HepG2 (cell line): ENCODE results near the gene MLN. TPM values are rescaled to one million over a fixed set of nuclear protein-coding genes. Genes with fewer than 3 reads are reported as not detected.

Experiments
- ATAC-seq: fragments of 200-7000 bp; cut with Tn5 transposase; 3 replicates; pipeline ENCODE4 v1.9.1; 2020; ENCODE audit warnings: mild to moderate bottlenecking, moderate library complexity
- BruUV-seq: library from RNA; stranded (reverse); fragments of 400-500 nt; replicated peaks from 2 replicates; lab custom pipeline; 2021; lab: Mats Ljungman, UMichigan
- CTCF ChIA-PET: fragments of 300-600 bp; formaldehyde crosslinking; extraction: SDS; loops from one replicate; lab custom pipeline; 2021; ENCODE audit warnings: low total read pairs, inconsistent platforms, low intra/inter-chr PET ratio; lab: Yijun Ruan, JAX
- POLR2A ChIA-PET: fragments of 350-600 bp; sonication (Branson Sonifier 250); formaldehyde crosslinking; loops from one replicate; lab custom pipeline; 2020; ENCODE audit warnings: antibody characterized with exemption, inconsistent platforms; lab: Yijun Ruan, JAX
- DNase-seq: peaks from one replicate; pipeline ENCODE4 v3.0.0-alpha.2; 2015; ENCODE audit warnings: low spot score
- FAIRE-seq: peaks from 3 replicates; lab custom pipeline; 2011; peaks lifted over from hg19 to GRCh38; lab: Jason Lieb, UNC
- H2AFZ ChIP-seq: one replicate; pipeline ENCODE4 v1.6.1; 2011; ENCODE audit warnings: low read length, inconsistent platforms
- H3K27ac ChIP-seq: fragments of 300-600 bp; 3 replicates; pipeline ENCODE4 v1.8.0; 2011; ENCODE audit warnings: mixed run types, mild to moderate bottlenecking, mixed read lengths, low read length, inconsistent platforms; ENCODE audit not compliant: insufficient read depth; ENCODE audit errors: extremely low read length
- H3K27me3 ChIP-seq, 2 experiments: fragments of 200-600 bp in 1 of 2; 2 replicates in 1 of 2; 3 replicates in 1 of 2; pipeline versions ENCODE4 v1.6.0 to v1.8.0; 2011; ENCODE audit warnings: low read length in 2 of 2, mild to moderate bottlenecking in 2 of 2, moderate library complexity in 2 of 2, inconsistent platforms in 1 of 2; ENCODE audit not compliant: insufficient read depth in 2 of 2, control insufficient read depth in 1 of 2
- H3K36me3 ChIP-seq, 2 experiments: fragments of 200-600 bp in 1 of 2; replicated peaks in 1 of 2; 2 replicates in 1 of 2; 3 replicates in 1 of 2; pipeline versions ENCODE4 v1.5.1 to v1.8.0; 2011; ENCODE audit warnings: low read length in 2 of 2, inconsistent platforms in 1 of 2; ENCODE audit not compliant: insufficient read depth in 2 of 2, control insufficient read depth in 1 of 2
- H3K4me1 ChIP-seq: 2 replicates; pipeline ENCODE4 v1.5.1; 2012; ENCODE audit warnings: low read length, inconsistent platforms; ENCODE audit not compliant: insufficient read depth
- H3K4me2 ChIP-seq: 2 replicates; pipeline ENCODE4 v1.6.0; 2011; ENCODE audit warnings: low read depth, low read length, inconsistent platforms
- H3K4me3 ChIP-seq, 3 experiments: fragments of 200-600 bp in 1 of 3; sonication (generic), shearing (Covaris generic) in 1 of 3; replicated peaks in 1 of 3; 2 replicates each; pipeline ENCODE4 v1.5.1; 2011 to 2016; ENCODE audit warnings: low read length in 3 of 3, inconsistent platforms in 2 of 3, low read depth in 2 of 3, mild to moderate bottlenecking in 2 of 3, control low read depth in 1 of 3, mixed read lengths in 1 of 3; ENCODE audit not compliant: insufficient read depth in 1 of 3
- H3K79me2 ChIP-seq: one replicate; pipeline ENCODE4 v1.6.1; 2011; ENCODE audit warnings: low read length, inconsistent platforms; ENCODE audit not compliant: insufficient read depth
- H3K9ac ChIP-seq: 2 replicates; pipeline ENCODE4 v1.6.0; 2011; ENCODE audit warnings: mild to moderate bottlenecking, low read depth, low read length, inconsistent platforms; ENCODE audit not compliant: insufficient read depth
- H3K9me3 ChIP-seq: 2 replicates; pipeline ENCODE4 v1.5.1; 2012; ENCODE audit warnings: mild to moderate bottlenecking, low read length
- H4K20me1 ChIP-seq: 2 replicates; pipeline ENCODE4 v1.6.0; 2011; ENCODE audit warnings: inconsistent platforms, mild to moderate bottlenecking, low read length, moderate library complexity; ENCODE audit not compliant: insufficient read depth
- CBX1 ChIP-seq: IDR thresholded peaks from one replicate; pipeline ENCODE4 v1.6.1; 2016; ENCODE audit warnings: antibody characterized with exemption, low read depth
- EEA1 ChIP-seq: sonication (generic); formaldehyde crosslinking; IDR thresholded peaks from 2 replicates; pipeline ENCODE4 v1.5.1; 2020; ENCODE audit warnings: mild to moderate bottlenecking, missing genetic modification reagents, borderline replicate concordance
- TCF7 ChIP-seq: sonication (generic); IDR thresholded peaks from 2 replicates; pipeline ENCODE4 v1.6.1; 2016; ENCODE audit warnings: antibody characterized with exemption, low read depth
- THAP11 ChIP-seq: IDR thresholded peaks from 2 replicates; pipeline ENCODE4 v1.6.1; 2016; ENCODE audit warnings: missing biosample characterization, missing genetic modification reagents
- TP53 ChIP-seq: sonication (generic); formaldehyde crosslinking; conservative IDR thresholded peaks from 2 replicates; pipeline ENCODE4 v1.4.0; 2020; ENCODE audit warnings: missing genetic modification reagents
- WIZ ChIP-seq: sonication (generic); formaldehyde crosslinking; IDR thresholded peaks from 2 replicates; pipeline ENCODE4 v1.5.1; 2020; ENCODE audit warnings: mild to moderate bottlenecking, missing genetic modification reagents
- ZNF607 ChIP-seq: sonication (generic); formaldehyde crosslinking; IDR thresholded peaks from 2 replicates; pipeline ENCODE4 v1.5.1; 2020; ENCODE audit warnings: missing genetic modification reagents, mild to moderate bottlenecking, borderline replicate concordance
- ZNF652 ChIP-seq: IDR thresholded peaks from 2 replicates; pipeline ENCODE4 v1.6.1; 2016; ENCODE audit warnings: low read depth, borderline replicate concordance
- ZNF878 ChIP-seq: sonication (generic); formaldehyde crosslinking; IDR thresholded peaks from 2 replicates; pipeline ENCODE4 v1.8.1; 2023; ENCODE audit warnings: mild to moderate bottlenecking, missing genetic modification reagents, moderate library complexity
- ZNF891 ChIP-seq: sonication (generic); formaldehyde crosslinking; IDR thresholded peaks from 2 replicates; pipeline ENCODE4 v1.5.0; 2020; ENCODE audit warnings: mild to moderate bottlenecking, missing genetic modification reagents
- WGBS: methylation state at CpG from one replicate; pipeline ENCODE4 v1.1.6; 2017; ENCODE audit warnings: low lambda C conversion rate; 5-methylcytosine and 5-hydroxymethylcytosine counted together
- in situ Hi-C: cut with HindIII; loops from 2 replicates; pipeline ENCODE4 v1.10.0; 2017; ENCODE audit warnings: low pct_unique_long_range_greater_than_20kb; ENCODE audit not compliant: extremely low pct_ligation_motif_present
- intact Hi-C: fragments of 100-400 bp; cut with micrococcal nuclease; formaldehyde crosslinking; loops from one replicate; pipeline ENCODE4 v1.10.0; 2022; ENCODE audit not compliant: unreplicated experiment
- polyA plus RNA-seq, 8 experiments: library from polyadenylated mRNA; depleted of rRNA in 3 of 8; stranded (reverse) in 7 of 8; unstranded in 1 of 8; fragments of >200 nt; fragmentation: Illumina TruSeq in 4 of 8; extraction: Trizol in 4 of 8; gene quantifications; 2 replicates each; pipeline versions ENCODE4 v1.2.1 to v1.2.3, GENCODE V29; 2011 to 2016; ENCODE audit warnings: low read depth in 4 of 8, missing spikeins in 1 of 8, mixed read lengths in 1 of 8; ENCODE audit not compliant: insufficient read depth in 1 of 8
- total RNA-seq, 5 experiments: library from RNA; depleted of rRNA; stranded (reverse); fragments of >200 nt; fragmentation: Illumina TruSeq; extraction: Trizol; gene quantifications; 2 replicates each; pipeline ENCODE4 v1.2.3, GENCODE V29; 2016; ENCODE audit warnings: low read depth in 1 of 5
- TF ChIP-seq, protein P1 (sequence below): fragments of 450-650 bp; IDR thresholded peaks from 2 replicates; pipeline ENCODE4 v1.6.1; 2016

Gene MLN
- total and polyA plus RNA-seq, 2 of the 13 experiments (the other 11 are each of a cell fraction or from before 2014, with no cell fraction given): not detected

GRCh38 chr6:33761581-33761921 is 42.3 kb downstream of the MLN start (continued):
- TF ChIP-seq WIZ (CRISPR knock-in tag) (0 out of 2 replicates have a peak, but pooled peaks have one; percentile 8), ZNF607 (CRISPR knock-in tag) (0 out of 2 replicates have a peak, but pooled peaks have one; percentile 12), THAP11 (CRISPR knock-in tag) (no peak), CBX1 (no peak), ZNF891 (no peak), ZNF878 (no peak), TCF7 (no peak)

DNA sequence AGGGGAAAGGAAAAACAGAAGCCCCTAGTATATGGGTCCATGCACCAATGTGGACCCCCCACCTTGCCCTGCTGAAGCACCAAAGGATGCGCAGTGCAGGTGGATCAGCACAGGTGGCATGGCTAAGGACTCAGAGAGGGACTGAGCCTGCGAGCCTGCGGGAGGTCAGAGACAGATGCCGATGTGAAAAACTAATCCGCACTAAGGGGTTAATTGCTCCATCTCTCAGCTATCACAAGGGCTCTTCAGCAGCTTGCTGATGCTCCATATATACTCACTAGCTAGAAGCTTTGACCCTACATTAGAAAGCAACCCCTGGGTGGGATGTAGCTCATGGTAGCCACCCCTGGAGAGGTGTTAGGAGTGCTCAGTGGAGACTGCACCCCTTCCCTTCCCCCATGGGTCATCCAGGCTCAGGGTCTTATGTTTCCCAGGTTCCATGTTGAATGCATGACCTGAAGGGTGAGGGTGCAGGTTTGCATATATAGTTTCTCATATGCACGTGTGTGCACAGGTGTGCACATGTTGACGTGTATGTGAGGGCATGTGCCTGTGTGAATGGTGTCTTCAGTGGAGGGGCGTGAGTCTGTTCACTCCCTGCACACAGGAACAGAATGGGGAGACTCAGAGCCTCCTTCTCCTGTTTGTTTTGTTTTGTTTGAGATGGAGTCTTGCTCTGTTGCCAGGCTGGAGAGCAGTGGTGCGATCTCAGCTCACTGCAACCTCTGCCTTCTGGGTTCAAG is 43.7 kb downstream of the MLN start:
- ChIA-PET POLR2A (interaction anchor here (2.1 to 5.3 kb wide), 4 partner anchors 9 to 170 kb away, joined by 14 to 61 read pairs (median 44); partner anchors contain the start of genes IP6K3 and UQCC2), CTCF (no interaction called here)
- Histone ChIP-seq H3K36me3 (no peaks in the 10 kb centered on the region), H4K20me1 (no peaks in the 10 kb centered on the region), H3K9ac (no peak overlapping the region), H3K27ac (no peak overlapping the region), H3K4me1 (peaks cover 36% of the 10 kb centered on the region), H3K4me3 (no peak overlapping the region), H3K79me2 (no peaks in the 10 kb centered on the region), H3K27me3 (peaks cover 0 to 6% of the 10 kb centered on the region in 2 experiments; a peak in 3 of 5 replicates), H3K9me3 (no peaks in the 10 kb centered on the region), H2AFZ (no peak overlapping the region), H3K4me2 (no peak overlapping the region)
- FAIRE-seq: no peak
- TF ChIP-seq, protein P1, sequence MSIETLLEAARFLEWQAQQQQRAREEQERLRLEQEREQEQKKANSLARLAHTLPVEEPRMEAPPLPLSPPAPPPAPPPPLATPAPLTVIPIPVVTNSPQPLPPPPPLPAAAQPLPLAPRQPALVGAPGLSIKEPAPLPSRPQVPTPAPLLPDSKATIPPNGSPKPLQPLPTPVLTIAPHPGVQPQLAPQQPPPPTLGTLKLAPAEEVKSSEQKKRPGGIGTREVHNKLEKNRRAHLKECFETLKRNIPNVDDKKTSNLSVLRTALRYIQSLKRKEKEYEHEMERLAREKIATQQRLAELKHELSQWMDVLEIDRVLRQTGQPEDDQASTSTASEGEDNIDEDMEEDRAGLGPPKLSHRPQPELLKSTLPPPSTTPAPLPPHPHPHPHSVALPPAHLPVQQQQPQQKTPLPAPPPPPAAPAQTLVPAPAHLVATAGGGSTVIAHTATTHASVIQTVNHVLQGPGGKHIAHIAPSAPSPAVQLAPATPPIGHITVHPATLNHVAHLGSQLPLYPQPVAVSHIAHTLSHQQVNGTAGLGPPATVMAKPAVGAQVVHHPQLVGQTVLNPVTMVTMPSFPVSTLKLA: peak; percentile 88
- TF ChIP-seq ZNF652 (CRISPR knock-in tag) (peak; percentile 54; the same call in 1 of the 2 replicates), TP53 (no peak), EEA1 (no peak)
- in situ Hi-C loops: loop anchor here (5.0 to 10.0 kb wide), 3 partner anchors 48 to 395 kb away; partner anchors contain the start of genes BAK1 and UQCC2
- intact Hi-C loops: no loop called here
- no peak for DNase-seq
- no peak for ATAC-seq
- BruUV-seq: no TSS peak
- WGBS: 56% methylated on average over 9 of the region's 9 CpGs
